Stomach (tissue), 4 donors: ENCODE data around the gene SLC38A3.

Experiments
- POLR2A ChIP-seq, 4 donors: fragments of 450-650 bp; IDR thresholded peaks; one replicate each; pipeline ENCODE4 v1.6.1; 2016; ENCODE audit warnings: antibody characterized with exemption in 4 of 4, control low read depth in 2 of 4, mild to moderate bottlenecking in 1 of 4, moderate library complexity in 1 of 4
- TF ChIP-seq, protein P1 (sequence below), 7 experiments: fragments of 450-650 bp in 4 of 7; fragments of 200-600 bp in 3 of 7; sonication (generic) in 3 of 7; IDR thresholded peaks; one replicate each; pipeline ENCODE4 v1.5.1; 2016 to 2019; ENCODE audit warnings: antibody characterized with exemption in 7 of 7, control low read depth in 2 of 7, mild to moderate bottlenecking in 1 of 7

DNA sequence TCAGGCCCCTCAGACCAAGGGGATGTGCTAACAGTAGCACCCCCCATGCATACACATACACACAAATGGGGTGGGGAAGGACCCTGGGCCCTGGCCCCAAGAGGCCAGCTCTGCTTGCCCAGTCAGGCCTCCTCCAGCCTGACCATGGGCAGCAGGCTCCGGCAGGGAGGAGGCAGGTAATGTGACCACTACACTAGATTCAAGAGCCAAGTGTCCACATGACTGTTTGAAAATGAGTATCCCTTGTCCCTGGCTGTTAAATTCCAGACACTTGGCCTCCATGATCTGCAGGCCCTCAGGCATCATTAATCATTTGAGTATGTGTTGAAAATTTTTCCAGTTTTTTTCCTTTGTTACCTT, 17.1 kb downstream of the SLC38A3 start:
- no peak for TF ChIP-seq POLR2A (IDR thresholded peaks at IDR 0.05)
- TF ChIP-seq, protein P1, sequence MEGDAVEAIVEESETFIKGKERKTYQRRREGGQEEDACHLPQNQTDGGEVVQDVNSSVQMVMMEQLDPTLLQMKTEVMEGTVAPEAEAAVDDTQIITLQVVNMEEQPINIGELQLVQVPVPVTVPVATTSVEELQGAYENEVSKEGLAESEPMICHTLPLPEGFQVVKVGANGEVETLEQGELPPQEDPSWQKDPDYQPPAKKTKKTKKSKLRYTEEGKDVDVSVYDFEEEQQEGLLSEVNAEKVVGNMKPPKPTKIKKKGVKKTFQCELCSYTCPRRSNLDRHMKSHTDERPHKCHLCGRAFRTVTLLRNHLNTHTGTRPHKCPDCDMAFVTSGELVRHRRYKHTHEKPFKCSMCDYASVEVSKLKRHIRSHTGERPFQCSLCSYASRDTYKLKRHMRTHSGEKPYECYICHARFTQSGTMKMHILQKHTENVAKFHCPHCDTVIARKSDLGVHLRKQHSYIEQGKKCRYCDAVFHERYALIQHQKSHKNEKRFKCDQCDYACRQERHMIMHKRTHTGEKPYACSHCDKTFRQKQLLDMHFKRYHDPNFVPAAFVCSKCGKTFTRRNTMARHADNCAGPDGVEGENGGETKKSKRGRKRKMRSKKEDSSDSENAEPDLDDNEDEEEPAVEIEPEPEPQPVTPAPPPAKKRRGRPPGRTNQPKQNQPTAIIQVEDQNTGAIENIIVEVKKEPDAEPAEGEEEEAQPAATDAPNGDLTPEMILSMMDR (IDR thresholded peaks at IDR 0.05) = no peak
